22Rv1 (cell line): ENCODE results near the gene ATP8B4.

Source experiments
- CTCF ChIP-seq: fragments of 450-650 bp; IDR thresholded peaks from 2 replicates; pipeline ENCODE4 v1.5.1; 2017; ENCODE audit warnings: mild to moderate bottlenecking
- ZFX ChIP-seq: fragments of 450-650 bp; IDR thresholded peaks from 2 replicates; pipeline ENCODE4 v1.6.1; 2017; ENCODE audit warnings: antibody characterized with exemption, borderline replicate concordance

DNA sequence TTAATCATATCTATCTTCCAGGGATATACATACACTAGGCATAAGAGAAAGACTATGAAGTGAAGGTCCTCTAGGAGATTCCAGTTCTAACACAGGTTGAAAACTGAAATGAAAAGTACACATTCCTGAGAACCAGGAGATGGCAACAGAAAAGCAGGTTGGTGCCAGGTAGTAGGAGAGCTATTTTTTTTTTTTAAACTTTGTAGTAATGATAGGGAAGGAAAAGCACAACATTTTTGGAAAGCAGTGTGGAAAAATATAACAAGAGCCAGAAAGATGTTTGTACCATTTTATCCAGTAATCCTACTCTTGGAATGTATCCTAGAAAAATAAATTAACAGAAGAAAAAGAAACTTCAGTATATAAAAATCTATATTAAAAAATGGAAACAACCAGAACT lies 308.3 kb downstream of the ATP8B4 start:
- no peak for TF ChIP-seq CTCF
- TF ChIP-seq ZFX = no peak
